Progenitor cell of endocrine pancreas (in vitro differentiated cells): ENCODE results near the gene TMEM72. TPM values are rescaled to one million over a fixed set of nuclear protein-coding genes. Genes with fewer than 3 reads are reported as not detected.

Source experiments
- DNase-seq: peaks from one replicate; pipeline ENCODE4 v3.0.0; 2021; ENCODE audit warnings: low spot score; ENCODE audit not compliant: unreplicated experiment
- H3K27ac Mint-ChIP-seq: 2 replicates; pipeline ENCODE4 v1.8.0; 2021; ENCODE audit warnings: mild to moderate bottlenecking, moderate library complexity, mixed read lengths
- H3K27me3 Mint-ChIP-seq: 2 replicates; pipeline ENCODE4 v1.8.0; 2021; ENCODE audit warnings: mixed read lengths
- H3K36me3 Mint-ChIP-seq: 2 replicates; pipeline ENCODE4 v1.8.0; 2022; ENCODE audit warnings: mixed read lengths; ENCODE audit not compliant: insufficient read depth
- H3K4me1 Mint-ChIP-seq: 2 replicates; pipeline ENCODE4 v1.8.0; 2021; ENCODE audit warnings: low read depth, mixed read lengths
- H3K4me3 Mint-ChIP-seq: 2 replicates; pipeline ENCODE4 v1.8.0; 2021; ENCODE audit warnings: low read depth, mild to moderate bottlenecking, moderate library complexity, mixed read lengths
- H3K9me3 Mint-ChIP-seq: 2 replicates; pipeline ENCODE4 v1.8.0; 2021; ENCODE audit warnings: low read depth, mixed read lengths
- total RNA-seq: library from RNA; stranded (reverse); gene quantifications from 2 replicates; pipeline ENCODE4 v1.2.1, GENCODE V29; 2021
- TF ChIP-seq, protein P1 (sequence below): fragments of 200-600 bp; sonication (generic); IDR thresholded peaks from one replicate; pipeline ENCODE4 v1.5.0; 2021; ENCODE audit warnings: antibody characterized with exemption, mild to moderate bottlenecking; ENCODE audit not compliant: unreplicated experiment

The TMEM72 gene
- total RNA-seq, 1 donor from 2014 or later = 0.93 TPM

DNA sequence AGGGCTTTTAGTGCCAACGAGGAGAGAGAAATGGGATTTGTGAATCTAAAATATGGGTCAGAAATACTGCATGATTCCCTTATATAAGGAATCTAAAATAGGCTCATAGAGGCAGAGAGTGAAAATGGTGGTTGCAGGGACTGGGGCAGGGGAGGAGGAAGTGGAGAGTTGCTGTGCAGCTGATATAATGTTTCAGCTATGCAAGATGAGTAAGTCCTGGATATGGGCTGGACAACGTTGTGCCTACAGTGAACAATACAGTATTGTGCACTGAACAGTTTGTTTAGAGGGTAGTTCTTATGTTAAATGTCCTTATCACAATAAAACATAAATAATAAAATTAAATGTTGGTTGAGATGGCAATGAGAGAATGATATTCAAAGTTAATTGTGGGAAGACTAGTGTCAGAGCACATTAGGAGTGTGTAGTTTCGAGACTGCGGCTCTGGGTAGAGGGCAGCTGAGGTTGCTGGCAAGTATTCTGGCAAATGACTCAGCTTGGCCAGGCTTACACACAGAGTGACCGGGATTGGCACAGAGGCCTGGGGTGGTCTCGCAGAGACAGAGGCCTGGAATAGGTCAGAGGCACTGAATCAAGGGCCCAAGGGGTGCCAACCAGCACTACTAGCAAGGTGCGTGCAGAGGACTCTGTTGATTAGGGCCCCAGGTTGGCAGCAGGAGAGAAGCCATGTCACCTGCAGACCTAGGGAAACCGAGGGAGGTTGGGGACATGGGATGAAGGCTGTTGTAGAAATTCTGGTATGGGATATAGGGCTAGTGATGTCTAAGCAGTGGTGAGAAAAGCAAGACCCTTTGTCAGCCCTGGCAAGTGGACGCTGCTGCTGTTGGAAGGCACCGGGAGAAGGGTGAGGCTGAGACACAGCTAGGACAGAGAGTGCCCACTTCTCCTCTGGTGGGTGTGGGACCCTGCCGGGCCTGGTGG lies 70.3 kb downstream of the TMEM72 start:
- peaks cover 50% of the 10 kb centered on the region for H3K4me1 Mint-ChIP-seq
- H3K27me3 Mint-ChIP-seq = no peaks in the 10 kb centered on the region
- peak overlapping the region; percentile 75 for H3K27ac Mint-ChIP-seq
- no peak overlapping the region for H3K4me3 Mint-ChIP-seq
- H3K36me3 Mint-ChIP-seq = peaks cover 3% of the 10 kb centered on the region
- no peaks in the 10 kb centered on the region for H3K9me3 Mint-ChIP-seq
- TF ChIP-seq, protein P1, sequence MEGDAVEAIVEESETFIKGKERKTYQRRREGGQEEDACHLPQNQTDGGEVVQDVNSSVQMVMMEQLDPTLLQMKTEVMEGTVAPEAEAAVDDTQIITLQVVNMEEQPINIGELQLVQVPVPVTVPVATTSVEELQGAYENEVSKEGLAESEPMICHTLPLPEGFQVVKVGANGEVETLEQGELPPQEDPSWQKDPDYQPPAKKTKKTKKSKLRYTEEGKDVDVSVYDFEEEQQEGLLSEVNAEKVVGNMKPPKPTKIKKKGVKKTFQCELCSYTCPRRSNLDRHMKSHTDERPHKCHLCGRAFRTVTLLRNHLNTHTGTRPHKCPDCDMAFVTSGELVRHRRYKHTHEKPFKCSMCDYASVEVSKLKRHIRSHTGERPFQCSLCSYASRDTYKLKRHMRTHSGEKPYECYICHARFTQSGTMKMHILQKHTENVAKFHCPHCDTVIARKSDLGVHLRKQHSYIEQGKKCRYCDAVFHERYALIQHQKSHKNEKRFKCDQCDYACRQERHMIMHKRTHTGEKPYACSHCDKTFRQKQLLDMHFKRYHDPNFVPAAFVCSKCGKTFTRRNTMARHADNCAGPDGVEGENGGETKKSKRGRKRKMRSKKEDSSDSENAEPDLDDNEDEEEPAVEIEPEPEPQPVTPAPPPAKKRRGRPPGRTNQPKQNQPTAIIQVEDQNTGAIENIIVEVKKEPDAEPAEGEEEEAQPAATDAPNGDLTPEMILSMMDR = no peak
- no peak for DNase-seq

DNA sequence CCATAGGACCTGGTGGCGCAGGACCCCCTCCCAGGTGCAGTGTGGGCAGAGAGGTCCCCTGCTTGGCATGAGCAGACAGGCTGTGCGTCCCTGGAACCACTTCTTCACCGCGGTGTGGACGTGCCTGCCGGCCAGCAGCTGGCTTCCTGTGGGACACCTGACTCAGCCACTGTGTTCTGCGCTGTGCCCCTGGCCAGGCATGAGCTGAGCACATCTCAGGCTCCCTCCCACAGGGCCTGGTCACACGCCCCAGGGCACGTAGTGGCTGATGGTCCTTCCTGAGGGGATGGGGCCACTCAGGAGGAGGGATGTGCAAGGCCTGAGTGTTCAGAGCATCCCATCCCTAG lies 71.0 kb downstream of the TMEM72 start:
- no peak overlapping the region for H3K27ac Mint-ChIP-seq
- TF ChIP-seq, protein P1 = no peak
- no peak for DNase-seq
- peaks cover 46% of the 10 kb centered on the region for H3K4me1 Mint-ChIP-seq
- H3K27me3 Mint-ChIP-seq = no peaks in the 10 kb centered on the region
- H3K4me3 Mint-ChIP-seq = no peak overlapping the region
- H3K36me3 Mint-ChIP-seq = peaks cover 3% of the 10 kb centered on the region
- H3K9me3 Mint-ChIP-seq = no peaks in the 10 kb centered on the region

DNA sequence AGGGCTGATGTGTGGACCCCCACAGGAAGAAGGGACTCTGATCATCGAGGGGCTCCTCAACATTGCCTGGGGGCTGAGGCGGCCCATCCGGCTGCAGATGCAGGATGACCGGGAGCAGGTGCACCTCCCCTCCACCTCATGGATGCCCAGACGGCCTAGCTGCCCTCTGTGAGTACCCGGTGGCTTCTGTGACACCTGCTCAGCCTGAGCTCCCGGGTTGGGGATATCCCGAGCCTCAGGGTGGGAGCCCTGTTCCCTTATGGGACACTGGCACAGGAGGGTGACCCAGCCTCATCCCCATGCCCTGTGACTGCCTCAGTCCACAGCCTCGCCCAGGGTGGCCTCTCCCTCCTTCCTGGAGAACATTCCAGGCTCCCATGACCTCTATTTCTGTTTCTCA lies 71.4 kb downstream of the TMEM72 start:
- H3K4me3 Mint-ChIP-seq = no peak overlapping the region
- DNase-seq = no peak
- H3K36me3 Mint-ChIP-seq = peaks cover 3% of the 10 kb centered on the region
- TF ChIP-seq, protein P1 = no peak
- H3K27ac Mint-ChIP-seq = no peak overlapping the region
- H3K4me1 Mint-ChIP-seq = peaks cover 45% of the 10 kb centered on the region
- no peaks in the 10 kb centered on the region for H3K9me3 Mint-ChIP-seq
- H3K27me3 Mint-ChIP-seq = no peaks in the 10 kb centered on the region

DNA sequence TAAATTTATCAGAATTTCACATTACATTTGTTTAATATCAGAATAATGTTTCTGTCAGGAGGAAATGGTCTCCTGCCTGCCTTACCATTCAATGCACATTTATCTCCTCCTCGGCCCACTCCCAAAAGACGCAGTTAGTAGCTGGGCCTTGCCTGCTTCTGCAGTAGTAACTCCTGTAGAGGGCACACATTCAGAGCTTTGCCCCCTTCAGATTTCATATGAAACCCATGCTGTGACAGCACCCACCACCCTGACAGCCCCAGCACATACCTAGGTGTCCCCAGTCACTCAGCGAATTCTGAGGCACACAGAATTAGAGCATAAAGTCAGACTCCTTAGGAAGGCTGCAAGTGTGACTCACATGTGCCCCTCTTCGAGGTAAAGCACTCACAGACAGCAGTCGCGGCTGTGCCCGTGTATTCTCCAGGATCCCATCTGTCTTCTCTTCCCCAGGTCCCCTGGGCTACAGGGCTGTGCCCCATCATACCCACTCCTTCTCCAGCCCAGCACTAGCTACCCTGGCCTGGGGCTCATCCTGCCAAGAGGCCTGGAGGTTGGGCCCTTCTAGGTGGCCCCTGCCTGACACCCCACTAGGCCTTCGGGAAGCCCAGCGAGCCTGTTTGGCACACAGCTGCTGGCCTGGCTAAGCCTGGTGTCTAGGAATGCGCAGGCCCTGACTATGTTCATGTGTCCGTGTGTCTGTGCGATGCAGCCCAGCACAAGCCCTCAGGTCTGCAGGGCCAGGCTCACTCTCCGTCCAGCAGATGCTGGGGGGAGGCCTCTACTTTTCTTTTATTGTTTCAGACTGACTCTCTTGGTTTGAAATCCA lies 72.1 kb downstream of the TMEM72 start:
- peaks cover 3% of the 10 kb centered on the region for H3K36me3 Mint-ChIP-seq
- DNase-seq = no peak
- peaks cover 41% of the 10 kb centered on the region for H3K4me1 Mint-ChIP-seq
- TF ChIP-seq, protein P1 = no peak
- H3K27me3 Mint-ChIP-seq = no peaks in the 10 kb centered on the region
- no peaks in the 10 kb centered on the region for H3K9me3 Mint-ChIP-seq
- no peak overlapping the region for H3K27ac Mint-ChIP-seq
- H3K4me3 Mint-ChIP-seq = no peak overlapping the region

DNA sequence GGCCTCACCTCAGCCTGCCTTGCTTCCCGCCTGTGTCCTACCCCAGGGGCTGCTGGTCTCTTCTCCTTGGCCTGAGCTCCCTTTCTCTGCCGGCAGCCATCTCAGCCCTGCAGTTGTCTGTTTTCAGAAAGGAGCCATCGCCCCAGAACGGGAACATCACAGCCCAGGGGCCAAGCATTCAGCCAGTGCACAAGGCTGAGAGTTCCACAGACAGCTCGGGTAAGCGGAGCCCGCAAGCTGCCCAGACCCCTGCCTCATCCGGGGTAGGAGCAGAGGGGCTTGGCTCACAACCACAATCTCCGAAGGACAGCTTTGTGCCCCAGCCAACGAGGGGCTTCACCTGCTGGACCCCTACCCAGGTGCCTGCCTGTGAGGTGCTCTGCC lies 72.8 kb downstream of the TMEM72 start:
- Mint-ChIP-seq H3K27me3 (no peaks in the 10 kb centered on the region), H3K27ac (no peak overlapping the region), H3K4me3 (no peak overlapping the region), H3K9me3 (no peaks in the 10 kb centered on the region), H3K4me1 (peaks cover 39% of the 10 kb centered on the region), H3K36me3 (peaks cover 3% of the 10 kb centered on the region)
- no peak for DNase-seq
- TF ChIP-seq, protein P1 = no peak
